T-helper 2 cell (primary cell): ENCODE results near the gene CCDC89.
A peak's percentile ranks its signal among the peaks of the same experiment; 100 is the strongest.
"Not testable (repeated sequence)": the region's sequence is repeated elsewhere in the genome, so short reads cannot be mapped to it uniquely, and the experiment has no call there.

ENCODE experiments used
- DNase-seq, 5 experiments: peaks; one replicate each; pipeline versions ENCODE4 v3.0.0 to v3.0.0-alpha.2; 2012 to 2022

The CCDC89 gene

GRCh38 chr11:85685125-85685819 is 723 bp downstream of the CCDC89 start:
- no peak for DNase-seq

GRCh38 chr11:85682330-85683305 is 3.4 kb downstream of the CCDC89 start:
- peak; percentile 17 to 70 (median 40) for DNase-seq

GRCh38 chr11:85680897-85681296 is 5.1 kb downstream of the CCDC89 start:
- DNase-seq: peak in 2 of 5 experiments; percentile 19

- DNase-seq: no peak
Observed at GRCh38 chr11:85679576-85679975, 6.4 kb downstream of the CCDC89 start.

- peak in 1 of 5 experiments; percentile 75 for DNase-seq
Observed at GRCh38 chr11:85673393-85673792, 12.6 kb downstream of the CCDC89 start.

- no peak for DNase-seq
Observed at GRCh38 chr11:85672105-85672902, 13.7 kb downstream of the CCDC89 start.

- DNase-seq: not testable (repeated sequence)
Observed at GRCh38 chr11:85670949-85671663, 14.9 kb downstream of the CCDC89 start.

- no peak for DNase-seq
Observed at GRCh38 chr11:85668157-85668556, 17.8 kb downstream of the CCDC89 start.

- no peak for DNase-seq
Observed at GRCh38 chr11:85666687-85667086, 19.3 kb downstream of the CCDC89 start.

GRCh38 chr11:85665733-85666132 is 20.3 kb downstream of the CCDC89 start:
- no peak for DNase-seq

GRCh38 chr11:85664615-85665481 is 21.1 kb downstream of the CCDC89 start, which contains the start of gene CREBZF:
Gene CREBZF, minus strand, starts transcription at chr11:85665129. Its CDS starts 254 bp downstream, at chr11:85664875.
- peak; percentile 74 to 96 (median 87) for DNase-seq

GRCh38 chr11:85663753-85664614 is 22.0 kb downstream of the CCDC89 start:
- peak; percentile 80 to 95 (median 85) for DNase-seq

GRCh38 chr11:85663080-85663752 is 22.8 kb downstream of the CCDC89 start:
- peak in 2 of 5 experiments; percentile 18 to 35 for DNase-seq

- DNase-seq: no peak
Observed at GRCh38 chr11:85661972-85662664, 23.9 kb downstream of the CCDC89 start.

GRCh38 chr11:85658180-85658579 is 27.8 kb downstream of the CCDC89 start:
- no peak for DNase-seq

- DNase-seq: no peak
Observed at GRCh38 chr11:85656777-85657176, 29.2 kb downstream of the CCDC89 start.

- DNase-seq: not testable (repeated sequence)
Observed at GRCh38 chr11:85654343-85654742, 31.7 kb downstream of the CCDC89 start.

- DNase-seq: no peak
Observed at GRCh38 chr11:85652786-85653447, 33.1 kb downstream of the CCDC89 start.
